H9 (cell line): Measurements from ENCODE around the gene NDUFV1. TPM values are rescaled to one million over a fixed set of nuclear protein-coding genes. Genes with fewer than 3 reads are reported as not detected.
A peak's percentile ranks its signal among the peaks of the same experiment; 100 is the strongest.

ENCODE experiments used
- DNase-seq: peaks from one replicate; pipeline ENCODE4 v3.0.0-alpha.2; 2017
- H2AFZ ChIP-seq: one replicate; pipeline ENCODE4 v1.6.1; 2013; ENCODE audit warnings: mild to moderate bottlenecking, low read length, control low read depth, moderate library complexity
- H2AK5ac ChIP-seq: 2 replicates; pipeline ENCODE4 v1.6.1; 2013; ENCODE audit warnings: low read length, control low read depth, mixed read lengths; ENCODE audit not compliant: insufficient read length
- H2BK120ac ChIP-seq: one replicate; pipeline ENCODE4 v1.6.1; 2013; ENCODE audit warnings: low read depth, mild to moderate bottlenecking, low read length, control low read depth, inconsistent platforms; ENCODE audit not compliant: poor library complexity, severe bottlenecking
- H2BK12ac ChIP-seq: 2 replicates; pipeline ENCODE4 v1.6.1; 2013; ENCODE audit warnings: low read length, control low read depth, mixed read lengths, low read depth; ENCODE audit not compliant: insufficient read length
- H2BK15ac ChIP-seq: 2 replicates; pipeline ENCODE4 v1.6.1; 2013; ENCODE audit warnings: low read depth, low read length, control low read depth
- H2BK20ac ChIP-seq: one replicate; pipeline ENCODE4 v1.6.1; 2013; ENCODE audit warnings: low read depth, mild to moderate bottlenecking, low read length, control low read depth, inconsistent platforms; ENCODE audit not compliant: poor library complexity, severe bottlenecking
- H2BK5ac ChIP-seq: 2 replicates; pipeline ENCODE4 v1.6.1; 2013; ENCODE audit warnings: low read length, control low read depth, mixed read lengths; ENCODE audit not compliant: insufficient read length
- H3K14ac ChIP-seq: 2 replicates; pipeline ENCODE4 v1.6.1; 2013; ENCODE audit warnings: low read length, control low read depth; ENCODE audit not compliant: insufficient read depth
- H3K18ac ChIP-seq: 2 replicates; pipeline ENCODE4 v1.6.1; 2013; ENCODE audit warnings: low read depth, mild to moderate bottlenecking, mixed read lengths, low read length, control low read depth; ENCODE audit not compliant: insufficient read length
- H3K23ac ChIP-seq: 2 replicates; pipeline ENCODE4 v1.6.1; 2013; ENCODE audit warnings: low read length, control low read depth, mixed read lengths, low read depth; ENCODE audit not compliant: insufficient read length
- H3K23me2 ChIP-seq: 2 replicates; pipeline ENCODE4 v1.6.1; 2013; ENCODE audit warnings: low read depth, mild to moderate bottlenecking, mixed read lengths, low read length, control low read depth; ENCODE audit not compliant: insufficient read length, poor library complexity, severe bottlenecking
- H3K27ac ChIP-seq: 2 replicates; pipeline ENCODE4 v1.5.1; 2013; ENCODE audit warnings: low read length, control low read depth, mixed read lengths, low read depth; ENCODE audit not compliant: insufficient read length
- H3K27me3 ChIP-seq: 2 replicates; pipeline ENCODE4 v1.6.1; 2013; ENCODE audit warnings: low read length, control low read depth, inconsistent platforms; ENCODE audit not compliant: insufficient read depth
- H3K4ac ChIP-seq: 2 replicates; pipeline ENCODE4 v1.6.1; 2013; ENCODE audit warnings: low read depth, mild to moderate bottlenecking, control low read depth, inconsistent platforms, low read length, moderate library complexity
- H3K4me1 ChIP-seq: 2 replicates; pipeline ENCODE4 v1.6.1; 2013; ENCODE audit warnings: low read length, control low read depth, inconsistent platforms; ENCODE audit not compliant: insufficient read depth
- H3K4me2 ChIP-seq: 2 replicates; pipeline ENCODE4 v1.6.1; 2013; ENCODE audit warnings: low read length, control low read depth, mixed read lengths; ENCODE audit not compliant: insufficient read length, insufficient read depth
- H3K56ac ChIP-seq: 2 replicates; pipeline ENCODE4 v1.6.1; 2013; ENCODE audit warnings: low read depth, mild to moderate bottlenecking, mixed read lengths, low read length, control low read depth; ENCODE audit not compliant: insufficient read length
- H3K79me1 ChIP-seq: 2 replicates; pipeline ENCODE4 v1.6.1; 2013; ENCODE audit warnings: low read depth, mild to moderate bottlenecking, moderate library complexity, low read length, control low read depth, inconsistent platforms; ENCODE audit not compliant: insufficient read depth, poor library complexity, severe bottlenecking
- H3K79me2 ChIP-seq: 2 replicates; pipeline ENCODE4 v1.6.1; 2013; ENCODE audit warnings: low read length, control low read depth, inconsistent platforms; ENCODE audit not compliant: insufficient read depth
- H3K9ac ChIP-seq: 2 replicates; pipeline ENCODE4 v1.6.1; 2013; ENCODE audit warnings: low read length, control low read depth, mixed read lengths; ENCODE audit not compliant: insufficient read length; ENCODE audit errors: extremely low read depth
- H3K9me3 ChIP-seq: one replicate; pipeline ENCODE4 v1.6.1; 2013; ENCODE audit warnings: low read depth, low read length, inconsistent platforms; ENCODE audit not compliant: control insufficient read depth
- H3T11ph ChIP-seq: one replicate; pipeline ENCODE4 v1.6.1; 2013; ENCODE audit warnings: mild to moderate bottlenecking, low read length, control low read depth, inconsistent platforms
- H4K20me1 ChIP-seq: one replicate; pipeline ENCODE4 v1.6.1; 2013; ENCODE audit not compliant: control insufficient read depth, insufficient read length, insufficient read depth
- H4K5ac ChIP-seq: 2 replicates; pipeline ENCODE4 v1.6.1; 2013; ENCODE audit warnings: low read depth, mild to moderate bottlenecking, mixed read lengths, low read length, control low read depth; ENCODE audit not compliant: insufficient read length
- H4K8ac ChIP-seq: replicated peaks from 2 replicates; pipeline ENCODE4 v1.6.1; 2013; ENCODE audit warnings: low read length, control low read depth, mixed read lengths, low read depth; ENCODE audit not compliant: insufficient read length
- H4K91ac ChIP-seq: 2 replicates; pipeline ENCODE4 v1.6.1; 2013; ENCODE audit warnings: low read depth, mild to moderate bottlenecking, moderate library complexity, mixed read lengths, low read length, control low read depth; ENCODE audit not compliant: insufficient read length
- H3K27ac Mint-ChIP-seq, 3 experiments: 2 replicates in 2 of 3; 3 replicates in 1 of 3; pipeline ENCODE4 v1.8.0; 2020 to 2021; ENCODE audit warnings: mixed read lengths in 3 of 3, mild to moderate bottlenecking in 1 of 3, moderate library complexity in 1 of 3
- H3K27me3 Mint-ChIP-seq: 2 replicates; pipeline ENCODE4 v1.8.0; 2021; ENCODE audit warnings: low read depth, mild to moderate bottlenecking, moderate library complexity, mixed read lengths
- H3K36me3 Mint-ChIP-seq, 3 experiments: 2 replicates in 2 of 3; 3 replicates in 1 of 3; pipeline ENCODE4 v1.8.0; 2020 to 2021; ENCODE audit warnings: low read depth in 3 of 3, mixed read lengths in 3 of 3; ENCODE audit not compliant: insufficient read depth in 1 of 3
- H3K4me1 Mint-ChIP-seq, 2 experiments: 2 replicates each; pipeline ENCODE4 v1.8.0; 2020; ENCODE audit warnings: mixed read lengths in 2 of 2
- H3K4me3 Mint-ChIP-seq, 2 experiments: 2 replicates in 1 of 2; 3 replicates in 1 of 2; pipeline ENCODE4 v1.8.0; 2020 to 2021; ENCODE audit warnings: mild to moderate bottlenecking in 2 of 2, mixed read lengths in 2 of 2, moderate library complexity in 1 of 2
- H3K9me3 Mint-ChIP-seq, 2 experiments: 2 replicates in 1 of 2; 3 replicates in 1 of 2; pipeline ENCODE4 v1.8.0; 2020; ENCODE audit warnings: mild to moderate bottlenecking in 2 of 2, mixed read lengths in 2 of 2, moderate library complexity in 1 of 2
- WGBS: extraction: QIAGEN DNeasy Blood & Tissue Kit; methylation state at CpG from one replicate; pipeline ENCODE4 v1.1.7; 2013; ENCODE audit warnings: missing lambda C conversion rate, low lambda C conversion rate, mixed read lengths; ENCODE audit not compliant: insufficient read length; ENCODE audit errors: extremely low coverage; 5-methylcytosine and 5-hydroxymethylcytosine counted together
- total RNA-seq: library from RNA; stranded (reverse); gene quantifications from 2 replicates; pipeline ENCODE4 v1.2.1, GENCODE V29; 2021
- TF ChIP-seq, protein P1 (sequence below): fragments of 200-600 bp; sonication (generic); conservative IDR thresholded peaks from 3 replicates; pipeline ENCODE4 v1.8.0; 2021; ENCODE audit warnings: antibody characterized with exemption, mild to moderate bottlenecking

The NDUFV1 gene
- total RNA-seq, 1 experiment from 2014 or later: 154 TPM

DNA sequence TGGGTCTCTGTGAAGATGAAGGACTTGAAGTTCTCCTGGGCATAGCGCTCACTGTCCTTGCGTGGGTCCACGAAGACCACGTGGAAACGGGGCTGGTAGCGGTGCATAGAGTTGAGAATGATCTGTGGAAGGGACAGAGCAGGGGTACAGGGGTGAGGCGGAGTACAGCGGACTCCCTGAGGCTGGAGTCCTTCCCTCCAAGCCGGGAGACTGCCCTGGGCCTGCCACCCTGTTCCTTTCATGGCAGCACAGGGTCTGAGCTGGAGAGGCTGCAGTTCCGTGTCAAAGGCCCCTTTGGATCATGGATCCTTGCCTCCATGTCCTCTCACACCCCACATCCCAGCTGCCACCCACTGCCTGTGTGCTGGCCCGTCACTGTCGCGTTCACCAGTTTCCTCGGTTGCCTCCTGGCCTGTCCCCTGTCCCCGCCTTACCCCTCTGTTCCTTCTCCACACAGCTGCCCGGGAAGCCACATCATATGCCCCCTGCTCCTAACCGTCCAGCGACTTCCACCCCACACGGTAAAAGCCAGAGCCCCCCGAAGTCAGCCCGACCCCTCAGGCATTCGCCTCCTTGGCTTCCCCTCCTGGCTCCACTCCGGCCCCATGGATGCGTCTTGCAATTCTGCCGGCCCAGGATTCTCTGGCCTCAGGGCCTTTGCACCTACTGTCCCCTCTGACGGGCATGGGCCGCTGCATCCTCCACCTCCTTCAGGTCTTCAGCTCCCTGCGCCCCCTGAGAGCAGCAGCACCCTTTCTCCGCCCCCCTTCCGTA is 26.4 kb downstream of the NDUFV1 start:
- H3K9ac ChIP-seq: no peak overlapping the region
- no peak overlapping the region for H2AK5ac ChIP-seq
- H4K8ac ChIP-seq: no peak overlapping the region
- no peak overlapping the region for H2BK20ac ChIP-seq
- H3K79me2 ChIP-seq: no peaks in the 10 kb centered on the region
- peaks cover 16 to 25% of the 10 kb centered on the region in 2 experiments for H3K4me1 Mint-ChIP-seq
- TF ChIP-seq, protein P1, sequence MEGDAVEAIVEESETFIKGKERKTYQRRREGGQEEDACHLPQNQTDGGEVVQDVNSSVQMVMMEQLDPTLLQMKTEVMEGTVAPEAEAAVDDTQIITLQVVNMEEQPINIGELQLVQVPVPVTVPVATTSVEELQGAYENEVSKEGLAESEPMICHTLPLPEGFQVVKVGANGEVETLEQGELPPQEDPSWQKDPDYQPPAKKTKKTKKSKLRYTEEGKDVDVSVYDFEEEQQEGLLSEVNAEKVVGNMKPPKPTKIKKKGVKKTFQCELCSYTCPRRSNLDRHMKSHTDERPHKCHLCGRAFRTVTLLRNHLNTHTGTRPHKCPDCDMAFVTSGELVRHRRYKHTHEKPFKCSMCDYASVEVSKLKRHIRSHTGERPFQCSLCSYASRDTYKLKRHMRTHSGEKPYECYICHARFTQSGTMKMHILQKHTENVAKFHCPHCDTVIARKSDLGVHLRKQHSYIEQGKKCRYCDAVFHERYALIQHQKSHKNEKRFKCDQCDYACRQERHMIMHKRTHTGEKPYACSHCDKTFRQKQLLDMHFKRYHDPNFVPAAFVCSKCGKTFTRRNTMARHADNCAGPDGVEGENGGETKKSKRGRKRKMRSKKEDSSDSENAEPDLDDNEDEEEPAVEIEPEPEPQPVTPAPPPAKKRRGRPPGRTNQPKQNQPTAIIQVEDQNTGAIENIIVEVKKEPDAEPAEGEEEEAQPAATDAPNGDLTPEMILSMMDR: no peak
- H2AFZ ChIP-seq: no peak overlapping the region
- H3K27me3 Mint-ChIP-seq: peaks cover 21% of the 10 kb centered on the region
- no peaks in the 10 kb centered on the region for H3K23me2 ChIP-seq
- H3K9me3 Mint-ChIP-seq: peaks cover 0 to 3% of the 10 kb centered on the region in 2 experiments; a peak in 2 of 5 replicates
- no peak overlapping the region for H2BK5ac ChIP-seq
- no peaks in the 10 kb centered on the region for H3K27me3 ChIP-seq
- H4K20me1 ChIP-seq: no peaks in the 10 kb centered on the region
- H3K18ac ChIP-seq: no peak overlapping the region
- H3K27ac Mint-ChIP-seq: peak overlapping the region in 1 of 3 experiments; percentile 67; a peak in 1 of 7 replicates
- no peak overlapping the region for H3T11ph ChIP-seq
- no peak overlapping the region for H3K14ac ChIP-seq
- no peak overlapping the region for H3K4me2 ChIP-seq
- H3K4me3 Mint-ChIP-seq: no peak overlapping the region
- no peak overlapping the region for H3K4ac ChIP-seq
- H3K79me1 ChIP-seq: no peaks in the 10 kb centered on the region
- WGBS: no CpG with 5 or more reads among the region's 30 CpGs
- H2BK120ac ChIP-seq: no peak overlapping the region
- DNase-seq: peak; percentile 27
- no peaks in the 10 kb centered on the region for H3K9me3 ChIP-seq
- H2BK15ac ChIP-seq: no peak overlapping the region
- no peak overlapping the region for H4K5ac ChIP-seq
- no peak overlapping the region for H2BK12ac ChIP-seq
- no peak overlapping the region for H3K23ac ChIP-seq
- H3K27ac ChIP-seq: no peak overlapping the region
- H4K91ac ChIP-seq: no peak overlapping the region
- no peaks in the 10 kb centered on the region; a peak in 1 of 7 replicates for H3K36me3 Mint-ChIP-seq
- no peaks in the 10 kb centered on the region; the same call in 1 of the 2 replicates for H3K4me1 ChIP-seq
- no peak overlapping the region for H3K56ac ChIP-seq
